ENCODE data around the gene CERK.
"Not testable (repeated sequence)": the region's sequence is repeated elsewhere in the genome, so short reads cannot be mapped to it uniquely, and the experiment has no call there.

Gene CERK

GRCh38 chr22:46734213-46734722 lies 3.8 kb downstream of the CERK start:
- FAIRE-seq = peak; percentile 37
- not testable (repeated sequence) for DNase-seq (ENCODE audit: insufficient read length, low spot score)

DNA sequence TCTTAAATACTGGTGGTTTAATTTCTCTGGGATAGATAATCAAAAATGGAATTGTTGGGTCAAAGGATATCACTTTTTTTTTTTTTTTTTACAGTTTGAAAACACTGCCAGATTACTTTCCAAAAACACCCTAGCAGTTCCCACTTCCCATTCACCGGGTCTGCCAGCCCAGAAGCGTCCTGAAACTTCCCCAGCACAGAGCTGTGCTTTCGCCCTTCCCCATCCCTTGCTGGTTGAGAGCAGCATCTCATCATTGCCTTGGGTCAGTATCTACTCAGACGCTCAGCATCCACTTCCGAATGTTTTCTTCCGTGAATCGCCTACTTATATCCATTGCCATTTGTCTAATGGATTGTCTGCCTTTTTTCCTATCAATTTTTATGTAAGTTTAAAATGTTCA lies 5.5 kb downstream of the CERK start:
- no peak for DNase-seq (ENCODE audit: insufficient read length, low spot score)
- FAIRE-seq = peak; percentile 23

DNA sequence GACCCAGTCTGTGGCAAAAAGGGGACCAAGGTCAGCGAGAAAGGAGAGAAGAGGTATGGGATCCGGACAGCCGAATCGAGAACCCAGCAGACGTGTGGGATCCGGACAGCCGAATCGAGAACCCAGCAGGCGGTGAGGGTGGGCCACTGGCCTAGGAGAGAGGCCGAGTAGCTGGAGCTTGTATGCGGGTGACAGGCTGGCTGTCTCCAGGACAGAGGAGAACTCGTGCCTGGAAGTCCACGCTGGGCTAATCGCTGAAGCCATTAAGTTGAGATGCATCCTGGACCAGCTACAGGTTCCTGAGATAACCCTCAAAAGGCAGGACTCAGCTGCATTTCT lies 6.0 kb downstream of the CERK start:
- DNase-seq (ENCODE audit: insufficient read length, low spot score) (no peak), FAIRE-seq (no peak)

DNA sequence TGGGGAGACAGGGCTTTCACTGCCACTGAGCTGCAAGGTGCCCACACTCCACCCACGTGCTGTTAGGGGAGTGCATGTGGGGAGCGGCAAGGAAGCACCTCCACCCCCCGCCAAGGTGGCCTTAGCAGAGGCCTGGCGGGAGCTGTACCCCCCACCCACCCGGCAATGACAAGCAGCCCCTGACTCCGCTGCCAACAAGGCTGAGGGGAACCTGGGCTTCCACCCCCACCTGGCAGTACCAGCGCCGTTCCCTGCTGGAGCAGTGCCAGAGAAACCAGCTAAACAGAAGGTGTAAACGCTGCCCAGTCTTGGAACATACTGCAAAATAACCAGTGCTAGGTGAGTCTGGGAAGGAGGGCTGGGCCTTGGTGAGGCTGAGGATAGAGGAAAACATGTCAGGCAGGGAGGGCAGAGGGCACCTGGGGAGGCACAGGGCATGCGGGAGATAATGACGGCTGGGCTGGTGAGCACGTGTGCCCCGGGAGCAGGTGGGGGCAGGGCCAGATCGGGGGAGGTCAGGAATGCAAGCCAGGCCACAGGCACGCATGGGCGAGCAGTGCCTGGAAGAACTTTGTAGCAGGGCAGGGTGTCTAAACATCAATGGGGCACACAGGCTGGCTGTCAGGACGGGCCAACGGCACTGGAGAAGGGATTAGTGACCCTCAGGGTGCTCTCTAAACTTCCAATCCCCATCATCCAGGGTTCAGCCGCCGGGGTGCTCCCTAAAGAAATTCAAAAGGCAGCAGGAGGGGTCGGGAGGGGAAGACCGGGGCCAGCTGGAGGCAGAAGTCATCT lies 6.6 kb downstream of the CERK start:
- no peak for FAIRE-seq
- DNase-seq (ENCODE audit: insufficient read length, low spot score) = no peak

DNA sequence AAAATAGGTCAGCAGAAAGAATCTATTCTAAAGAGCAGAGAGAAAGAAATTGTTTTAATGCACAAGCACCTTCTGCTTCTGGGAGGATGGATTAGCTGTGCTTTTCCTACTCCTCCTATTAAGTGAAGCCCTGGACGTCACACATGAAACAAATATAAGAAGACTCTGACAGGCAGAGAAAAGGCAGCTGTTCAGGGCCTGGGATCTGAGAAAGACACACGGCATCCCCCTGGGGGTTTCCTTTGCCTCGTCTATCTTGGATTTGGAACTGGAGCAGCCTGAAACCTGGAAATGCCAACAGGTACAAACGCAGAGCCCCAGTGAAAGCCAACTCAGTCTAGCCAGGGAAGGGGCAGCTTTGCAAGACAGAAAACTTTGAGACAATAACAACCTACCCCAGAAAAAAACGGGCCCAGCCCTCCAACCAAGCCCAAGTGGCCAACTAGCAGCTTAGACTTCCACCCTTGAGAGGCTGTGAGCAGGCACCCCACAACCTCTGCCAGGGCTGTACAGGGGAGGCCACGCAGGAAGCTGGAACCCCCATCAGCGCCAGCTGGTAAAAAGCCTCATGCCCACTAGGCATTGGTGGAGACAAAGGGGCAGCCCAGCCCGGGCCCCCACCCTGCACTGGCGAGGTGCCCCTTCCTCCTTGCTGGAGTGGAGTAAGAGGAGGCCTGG lies 7.3 kb downstream of the CERK start:
- FAIRE-seq (no peak), DNase-seq (ENCODE audit: insufficient read length, low spot score) (no peak)

- DNase-seq (ENCODE audit: insufficient read length, low spot score) (no peak), FAIRE-seq (no peak)
Measured at GRCh38 chr22:46728470-46728869, 9.6 kb downstream of the CERK start.

- FAIRE-seq (no peak), DNase-seq (ENCODE audit: insufficient read length, low spot score) (no peak)
Measured at GRCh38 chr22:46727813-46728364, 10.2 kb downstream of the CERK start.

DNA sequence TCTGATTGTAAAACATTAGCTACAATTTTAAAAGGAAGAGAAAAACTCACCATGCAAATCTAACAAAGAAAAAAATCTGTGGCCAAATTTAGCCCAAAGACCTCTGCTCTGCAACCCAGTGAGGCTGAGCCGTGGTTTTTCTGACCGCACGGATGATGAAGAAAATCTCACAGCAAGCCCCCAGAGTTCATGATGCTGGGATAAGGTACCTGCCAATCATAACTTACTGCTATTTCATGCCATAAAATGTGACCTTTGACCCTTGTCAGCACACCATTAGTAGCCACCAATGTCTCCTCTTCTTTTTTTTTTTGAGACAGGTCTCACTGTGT lies 11.1 kb downstream of the CERK start:
- DNase-seq (ENCODE audit: insufficient read length, low spot score) = peak; percentile 56
- FAIRE-seq = peak; percentile 81

GRCh38 chr22:46726066-46726985 lies 11.7 kb downstream of the CERK start:
- FAIRE-seq (no peak), DNase-seq (ENCODE audit: insufficient read length, low spot score) (no peak)

- no peak for FAIRE-seq
- no peak for DNase-seq (ENCODE audit: insufficient read length, low spot score)
Measured at GRCh38 chr22:46725096-46725495, 13.0 kb downstream of the CERK start.

- FAIRE-seq (no peak), DNase-seq (ENCODE audit: insufficient read length, low spot score) (no peak)
Measured at GRCh38 chr22:46723882-46724281, 14.2 kb downstream of the CERK start.

GRCh38 chr22:46721501-46722085 lies 16.5 kb downstream of the CERK start:
- no peak for FAIRE-seq
- DNase-seq (ENCODE audit: insufficient read length, low spot score) = no peak

GRCh38 chr22:46719921-46720320 lies 18.1 kb downstream of the CERK start:
- FAIRE-seq = no peak
- no peak for DNase-seq (ENCODE audit: insufficient read length, low spot score)

- FAIRE-seq (no peak), DNase-seq (ENCODE audit: insufficient read length, low spot score) (no peak)
Measured at GRCh38 chr22:46714550-46714949, 23.5 kb downstream of the CERK start.

DNA sequence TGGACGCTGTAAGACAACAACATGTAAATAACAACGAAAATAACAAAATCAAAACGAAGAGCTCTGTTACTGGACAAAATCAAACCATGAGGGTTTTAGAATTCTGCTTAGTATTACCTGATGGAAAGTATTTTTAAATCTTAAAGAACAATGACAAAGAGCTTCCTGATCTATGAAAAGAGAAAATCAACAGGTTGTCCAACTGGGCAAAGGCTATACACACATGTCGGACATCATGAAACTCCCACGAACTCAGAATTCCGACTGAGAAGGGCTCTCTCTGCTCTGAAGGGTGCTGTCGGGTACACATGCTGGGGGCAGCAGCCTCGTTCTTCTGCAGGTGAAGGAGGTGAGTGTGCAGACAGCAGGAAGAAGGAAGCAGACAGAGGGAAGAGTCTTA lies 25.8 kb downstream of the CERK start:
- DNase-seq (ENCODE audit: insufficient read length, low spot score) = no peak

GRCh38 chr22:46710806-46711205 lies 27.2 kb downstream of the CERK start:
- FAIRE-seq (no peak), DNase-seq (ENCODE audit: insufficient read length, low spot score) (no peak)

More for the DNA sequence above, 25.8 kb downstream of the CERK start:
- FAIRE-seq = no peak

DNA sequence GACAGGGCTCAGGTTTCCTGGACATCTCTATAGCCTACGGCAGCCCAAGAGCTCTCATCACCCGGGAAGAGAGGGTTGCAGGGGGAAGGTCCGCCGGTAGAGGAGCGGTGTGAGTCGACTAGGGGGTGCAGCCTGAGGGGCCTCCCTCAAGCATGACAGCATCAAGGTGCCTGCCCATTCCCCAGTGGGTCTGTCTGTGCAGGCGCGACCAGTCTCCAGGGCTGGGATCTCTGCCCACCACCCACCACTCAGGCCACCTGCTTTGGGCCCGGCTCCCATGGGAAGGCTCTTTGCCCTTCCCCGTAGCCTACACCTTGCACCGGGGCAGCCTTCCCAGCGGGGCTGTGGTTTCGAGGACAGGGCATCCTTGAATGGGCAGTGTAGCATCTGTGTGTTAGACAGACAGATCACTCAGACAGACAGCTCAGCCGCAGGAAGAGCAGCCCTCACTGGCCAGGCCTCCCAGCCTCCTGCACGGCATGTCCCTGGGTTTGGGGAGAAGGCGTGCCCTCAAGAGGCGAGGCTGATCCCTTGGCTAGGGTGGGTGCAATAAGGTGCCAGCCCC lies 29.2 kb downstream of the CERK start:
- FAIRE-seq (no peak), DNase-seq (ENCODE audit: insufficient read length, low spot score) (no peak)

GRCh38 chr22:46707827-46708570 lies 30.1 kb downstream of the CERK start:
- no peak for FAIRE-seq

DNA sequence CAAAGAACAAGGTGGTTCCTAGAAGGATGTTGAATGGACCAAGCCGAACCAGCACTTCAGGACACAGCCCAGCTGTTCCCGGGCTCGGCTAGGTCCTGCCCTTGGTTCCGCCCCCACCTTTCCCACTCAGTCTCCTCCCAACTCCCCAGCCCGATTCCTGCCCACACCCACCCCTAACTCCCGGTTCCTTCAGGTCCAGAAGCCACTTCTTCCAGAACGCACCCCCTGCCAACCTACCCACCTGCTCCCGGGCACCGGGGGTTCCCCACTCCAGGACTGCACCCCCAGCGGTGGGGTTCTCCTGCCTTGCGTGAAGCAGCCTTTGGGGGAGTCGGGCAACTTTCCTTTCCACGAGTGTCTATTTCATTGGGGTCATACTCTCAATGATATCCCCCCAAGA lies 30.7 kb downstream of the CERK start:
- DNase-seq (ENCODE audit: insufficient read length, low spot score) = no peak
- no peak for FAIRE-seq

More at GRCh38 chr22:46707827-46708570, 30.1 kb downstream of the CERK start:
- no peak for DNase-seq (ENCODE audit: insufficient read length, low spot score)

- DNase-seq (ENCODE audit: insufficient read length, low spot score) (no peak), FAIRE-seq (no peak)
Measured at GRCh38 chr22:46706060-46706459, 32.0 kb downstream of the CERK start.
